Pulmonary artery endothelial cell (primary cell): Measurements from ENCODE around the gene PSD. TPM values are rescaled to one million over a fixed set of nuclear protein-coding genes. Genes with fewer than 3 reads are reported as not detected.

Source experiments
- DNase-seq: peaks from one replicate; pipeline ENCODE4 v3.0.0-alpha.2; 2011; ENCODE audit warnings: low read depth, low spot score
- total RNA-seq: library from RNA; depleted of rRNA; stranded (reverse); fragments of >200 nt; gene quantifications from 2 replicates; pipeline ENCODE4 v1.2.3, GENCODE V29; 2014

The PSD gene
- total RNA-seq, 1 donor from 2014 or later = 0.07 TPM

DNA sequence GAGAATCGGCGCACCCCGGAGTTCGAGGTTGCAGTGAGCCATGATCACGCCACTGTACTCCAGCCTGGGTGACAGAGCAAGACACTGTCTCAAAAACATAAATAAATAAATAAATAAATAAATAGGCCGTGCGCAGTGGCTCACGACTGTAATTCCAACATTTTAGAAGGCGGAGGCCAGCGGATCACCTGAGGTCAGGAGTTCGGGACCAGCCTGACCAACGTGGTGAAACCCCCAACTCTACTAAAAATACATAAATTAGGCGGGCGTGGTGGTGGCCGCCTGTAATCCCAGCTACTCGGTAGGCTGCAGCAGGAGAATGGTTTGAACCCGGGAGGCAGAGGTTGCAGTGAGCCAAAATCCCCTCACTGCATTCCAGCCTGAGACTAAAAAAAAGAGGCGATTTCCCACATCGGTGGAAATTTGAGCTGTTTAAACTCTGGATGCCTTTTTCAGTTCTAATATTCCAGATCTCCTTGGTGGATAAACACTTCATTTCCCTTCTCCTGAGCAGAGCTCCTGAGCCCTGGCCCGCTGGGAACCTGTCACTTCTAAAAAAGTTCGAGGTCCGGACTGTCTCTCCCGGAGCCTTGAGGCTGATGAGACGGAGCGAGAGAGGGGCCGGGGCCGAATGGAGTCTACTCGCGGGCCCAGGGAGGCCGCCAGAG is 25.0 kb downstream of the PSD start:
- no peak for DNase-seq

- no peak for DNase-seq
These were observed 26.3 kb downstream of the PSD start for GRCh38 chr10:102392306-102392705.

GRCh38 chr10:102389894-102390293 is 28.7 kb downstream of the PSD start:
- no peak for DNase-seq

- no peak for DNase-seq
These were observed 33.8 kb downstream of the PSD start for GRCh38 chr10:102384606-102385429.

- no peak for DNase-seq
These were observed 34.5 kb downstream of the PSD start for GRCh38 chr10:102384053-102384452.

DNA sequence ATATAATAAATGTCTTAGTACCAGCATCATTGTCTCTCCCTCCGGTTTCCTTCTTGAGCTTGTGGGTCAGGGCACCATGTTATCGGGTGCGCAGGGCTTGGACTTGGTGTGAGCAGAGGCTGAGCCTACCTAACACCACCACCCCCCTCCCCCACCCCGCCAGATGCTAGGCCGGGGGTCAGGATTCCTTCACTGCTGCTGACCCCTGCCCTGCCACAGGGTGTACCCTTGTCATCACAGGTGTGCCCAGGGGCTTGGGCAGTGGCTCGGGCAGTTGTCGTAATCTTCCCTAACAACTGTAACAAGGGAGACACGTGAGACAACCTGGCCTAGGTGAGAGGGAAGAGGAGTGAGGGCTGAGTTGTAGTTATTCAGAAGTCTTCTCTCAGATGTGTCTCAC is 35.7 kb downstream of the PSD start:
- no peak for DNase-seq

DNA sequence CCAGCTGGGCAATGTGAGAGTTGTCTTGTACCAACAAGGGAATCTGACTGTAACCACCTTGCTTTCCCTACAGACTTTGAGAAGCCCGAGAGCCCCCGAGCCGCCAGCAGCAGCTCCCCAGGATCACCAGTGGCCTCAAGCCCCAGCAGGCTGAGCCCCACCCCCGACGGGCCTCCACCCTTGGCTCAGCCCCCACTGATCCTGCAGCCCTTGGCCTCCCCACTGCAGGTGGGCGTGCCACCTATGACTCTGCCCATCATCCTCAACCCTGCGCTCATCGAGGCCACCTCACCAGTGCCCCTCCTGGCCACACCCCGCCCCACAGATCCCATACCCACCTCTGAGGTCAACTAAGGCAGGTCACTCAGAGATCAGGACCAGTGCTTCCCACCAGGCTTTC is 36.6 kb downstream of the PSD start:
- no peak for DNase-seq

DNA sequence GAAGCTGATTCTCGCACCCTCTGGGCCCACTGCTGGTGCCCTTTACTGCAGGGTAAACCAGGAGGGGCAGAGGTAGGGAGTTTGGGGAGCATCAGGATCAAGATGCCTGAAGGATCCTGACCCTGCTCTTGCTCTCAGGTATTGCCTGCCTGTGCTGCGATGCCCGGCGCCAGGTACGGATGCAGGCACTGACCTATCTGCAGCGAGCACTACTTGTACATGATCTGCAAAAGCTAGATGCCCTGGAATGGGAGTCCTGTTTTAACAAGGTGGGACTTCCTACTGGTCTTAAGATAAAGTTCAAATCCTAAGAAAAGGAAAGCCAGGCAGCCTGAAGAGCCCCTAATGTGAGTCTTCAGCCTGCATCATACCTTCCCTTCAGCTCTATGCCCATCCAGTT is 39.2 kb downstream of the PSD start:
- DNase-seq = no peak

- DNase-seq = no peak
These were observed 41.7 kb downstream of the PSD start for GRCh38 chr10:102376901-102377300.

DNA sequence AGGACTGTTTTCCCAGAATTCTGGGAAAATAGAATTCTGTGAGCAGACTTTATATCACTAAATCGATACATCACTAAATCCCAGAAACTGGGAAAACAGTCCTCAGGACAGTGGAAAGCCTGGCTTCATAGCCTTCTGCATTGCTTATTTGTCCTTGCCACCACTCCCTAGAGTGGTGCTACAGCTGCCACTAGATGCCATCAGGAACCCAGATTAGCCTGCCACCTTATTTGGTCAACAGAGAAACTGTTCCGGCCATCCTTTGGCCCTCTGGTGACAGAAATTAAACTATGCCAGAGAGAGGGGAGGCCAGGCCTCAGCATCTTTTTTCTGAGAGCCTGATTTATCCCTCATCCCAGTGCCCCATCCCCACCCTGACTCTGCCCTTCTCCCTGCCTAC is 42.7 kb downstream of the PSD start:
- no peak for DNase-seq

GRCh38 chr10:102375250-102375649 is 43.3 kb downstream of the PSD start:
- DNase-seq = no peak

GRCh38 chr10:102371295-102371694 is 47.3 kb downstream of the PSD start:
- no peak for DNase-seq

- no peak for DNase-seq
These were observed 50.5 kb downstream of the PSD start for GRCh38 chr10:102368077-102368476.

DNA sequence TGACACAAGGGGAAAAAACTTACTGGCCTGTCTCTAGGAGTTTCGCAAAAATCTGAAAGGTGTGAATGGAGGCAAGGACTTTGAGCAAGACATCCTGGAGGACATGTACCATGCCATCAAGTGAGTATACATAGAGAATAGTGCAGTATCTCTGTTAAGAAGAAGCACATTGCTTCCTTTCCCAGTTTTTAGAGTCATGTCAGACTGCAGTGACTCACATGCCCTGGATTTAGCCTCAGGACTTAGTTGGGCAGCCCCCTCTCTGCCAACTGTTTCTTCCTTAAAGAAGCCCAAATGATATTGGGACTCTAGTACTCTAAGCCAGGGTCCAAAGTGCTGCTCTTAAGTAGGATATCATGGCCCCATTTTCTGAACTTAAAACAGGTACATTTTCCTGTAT is 51.1 kb downstream of the PSD start:
- DNase-seq = no peak

DNA sequence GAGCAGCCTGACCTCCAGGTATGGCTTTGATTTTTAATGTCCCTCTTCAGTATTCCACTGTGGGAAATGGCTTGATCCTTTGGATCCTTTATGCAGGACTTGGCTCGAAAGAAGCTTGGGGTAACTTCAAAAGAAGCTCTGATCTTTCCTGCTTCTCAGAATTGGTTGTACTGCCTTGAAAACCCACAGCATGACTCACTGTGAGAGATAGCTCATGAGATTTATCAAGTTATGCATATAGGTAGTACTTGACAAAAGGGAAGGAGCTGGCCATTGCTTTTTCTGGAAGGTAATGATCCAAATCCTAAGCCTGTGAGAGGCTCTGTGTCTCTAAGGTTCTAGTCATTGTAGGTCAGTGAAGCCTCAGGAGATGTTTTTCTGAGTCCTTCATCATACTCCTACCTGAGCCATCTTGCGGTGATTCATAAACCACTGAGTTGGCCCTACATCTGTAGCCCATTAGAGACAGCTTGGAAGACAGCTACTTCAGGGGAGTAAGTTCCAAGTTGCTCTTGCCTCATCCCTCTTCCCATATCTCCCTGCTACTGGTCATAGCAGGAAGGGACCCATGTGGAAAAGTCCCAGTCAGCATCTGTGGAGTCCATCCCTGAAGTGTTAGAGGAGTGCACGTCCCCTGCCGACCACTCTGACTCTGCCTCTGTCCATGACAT is 59.7 kb downstream of the PSD start:
- no peak for DNase-seq

DNA sequence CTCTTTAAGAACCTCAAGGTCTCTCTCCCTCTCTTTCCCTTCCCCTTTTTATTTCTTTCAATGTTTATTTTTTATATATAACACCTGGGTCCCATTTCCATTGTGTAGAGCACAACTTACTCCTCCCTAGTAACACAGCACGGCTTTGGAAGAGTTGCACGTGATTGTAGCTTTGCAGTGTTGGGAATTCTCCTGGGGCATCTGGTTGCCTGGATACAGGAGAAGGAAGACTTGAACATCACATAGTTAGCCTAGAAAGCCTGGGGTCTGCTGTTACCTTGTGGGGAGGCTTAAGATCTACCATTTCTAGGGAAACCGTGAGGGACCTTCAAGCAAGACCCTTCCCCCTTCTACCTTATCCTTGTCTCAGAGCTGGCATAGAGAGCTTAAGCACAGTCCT is 64.1 kb downstream of the PSD start:
- DNase-seq = no peak

Other genes with a start within 250 kb of the PSD start
- gene ELOVL3, start 192.5 kb downstream of the PSD start, total RNA-seq = not detected in 2 replicates
- gene PITX3, start 177.3 kb downstream of the PSD start, total RNA-seq = 0.07 TPM in 1 of 2 replicates, not detected in the other
- gene GBF1, start 173.3 kb downstream of the PSD start, total RNA-seq = 18.1 and 24.7 TPM in 2 replicates
- gene NFKB2, start 23.1 kb downstream of the PSD start, total RNA-seq = 17.2 and 23.0 TPM in 2 replicates
- 7.3 and 7.6 TPM in 2 replicates for gene FBXL15, start 2.1 kb upstream of the PSD start, total RNA-seq
- 44.3 and 55.8 TPM in 2 replicates for gene CUEDC2, start 13.8 kb upstream of the PSD start, total RNA-seq
- gene C10orf95, start 32.8 kb upstream of the PSD start, total RNA-seq = 0.13 TPM in 1 of 2 replicates, not detected in the other
- 192 and 228 TPM in 2 replicates for gene ACTR1A, start 83.9 kb upstream of the PSD start, total RNA-seq
- gene SUFU, start 85.2 kb upstream of the PSD start, total RNA-seq = 2.8 and 2.9 TPM in 2 replicates
- 56.8 and 57.2 TPM in 2 replicates for gene TRIM8, start 225.7 kb upstream of the PSD start, total RNA-seq